ENCODE results near the gene BNIP2.

BNIP2 gene

DNA sequence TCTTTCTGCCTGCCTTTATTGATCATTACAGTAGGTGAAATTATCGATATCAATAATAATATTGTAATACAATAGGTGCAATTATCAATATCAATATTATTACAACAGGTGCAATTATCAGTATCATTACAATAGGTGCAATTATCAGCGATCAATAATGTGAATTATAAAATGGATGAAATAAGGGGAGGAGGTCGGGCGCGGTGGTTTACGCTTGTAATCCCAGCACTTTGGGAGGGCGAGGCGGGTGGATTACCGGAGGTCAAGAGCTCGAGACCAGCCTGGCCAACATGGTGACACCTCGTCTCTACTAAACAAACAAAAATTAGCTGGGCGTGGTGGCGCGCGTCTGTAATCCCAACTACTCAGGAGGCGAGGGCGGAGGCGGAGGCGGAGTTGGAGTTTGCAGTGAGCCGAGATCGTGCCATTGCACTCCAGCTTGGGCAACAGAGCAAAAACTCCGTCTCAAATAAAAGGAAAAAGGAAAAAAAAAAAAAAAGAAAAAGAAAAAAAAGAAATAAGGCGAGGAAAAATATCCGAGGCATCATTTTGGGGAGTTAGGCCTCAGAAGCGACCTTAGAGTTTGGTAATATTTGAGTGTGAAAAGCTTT lies 611 bp upstream of the BNIP2 start (continued):
- peak; percentile 37; the same call in 1 of the 2 replicates for TF ChIP-seq HIC1 (tag by site-specific recombination; IDR thresholded peaks at IDR 0.05)
- peak; percentile 83 for TF ChIP-seq EGR2 (tag by site-specific recombination; IDR thresholded peaks at IDR 0.05; ENCODE audit: low read depth)
- no peak for TF ChIP-seq GLI2 (tag by site-specific recombination; IDR thresholded peaks at IDR 0.05; ENCODE audit: borderline replicate concordance, low read depth)
- TF ChIP-seq SP3 (tag by site-specific recombination; IDR thresholded peaks at IDR 0.05): peak; percentile 56; the same call in 1 of the 2 replicates
- TF ChIP-seq ZNF48 (tag by site-specific recombination; IDR thresholded peaks at IDR 0.05): no peak
- TF ChIP-seq PRDM4 (tag by site-specific recombination; IDR thresholded peaks at IDR 0.05): 0 out of 2 replicates have a peak, but pooled peaks have one; percentile 20
- peak; percentile 82 for TF ChIP-seq KLF17 (tag by site-specific recombination; IDR thresholded peaks at IDR 0.05)
- peak; percentile 88 for TF ChIP-seq ZEB2 (tag by site-specific recombination; IDR thresholded peaks at IDR 0.05)
- TF ChIP-seq YY1 (tag by site-specific recombination; IDR thresholded peaks at IDR 0.05): 0 out of 2 replicates have a peak, but pooled peaks have one; percentile 29
- TF ChIP-seq KLF8 (tag by site-specific recombination; IDR thresholded peaks at IDR 0.05): no peak
- TF ChIP-seq, protein P1, sequence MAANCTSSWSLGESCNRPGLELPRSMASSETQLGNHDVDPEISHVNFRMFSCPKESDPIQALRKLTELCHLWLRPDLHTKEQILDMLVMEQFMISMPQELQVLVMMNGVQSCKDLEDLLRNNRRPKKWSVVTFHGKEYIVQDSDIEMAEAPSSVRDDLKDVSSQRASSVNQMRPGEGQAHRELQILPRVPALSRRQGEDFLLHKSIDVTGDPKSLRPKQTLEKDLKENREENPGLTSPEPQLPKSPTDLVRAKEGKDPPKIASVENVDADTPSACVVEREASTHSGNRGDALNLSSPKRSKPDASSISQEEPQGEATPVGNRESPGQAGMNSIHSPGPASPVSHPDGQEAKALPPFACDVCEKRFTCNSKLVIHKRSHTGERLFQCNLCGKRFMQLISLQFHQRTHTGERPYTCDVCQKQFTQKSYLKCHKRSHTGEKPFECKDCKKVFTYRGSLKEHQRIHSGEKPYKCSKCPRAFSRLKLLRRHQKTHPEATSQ (tag by site-specific recombination; IDR thresholded peaks at IDR 0.05): no peak
- TF ChIP-seq ZNF623 (tag by site-specific recombination; IDR thresholded peaks at IDR 0.05): no peak
- TF ChIP-seq KLF7 (tag by site-specific recombination; IDR thresholded peaks at IDR 0.05; ENCODE audit: borderline replicate concordance): peak; percentile 93
- TF ChIP-seq ZNF2 (tag by site-specific recombination; IDR thresholded peaks at IDR 0.05): no peak
- TF ChIP-seq ZNF501 (tag by site-specific recombination; IDR thresholded peaks at IDR 0.05): peak; percentile 51
- peak; percentile 38; the same call in 1 of the 2 replicates for TF ChIP-seq FEZF1 (tag by site-specific recombination; IDR thresholded peaks at IDR 0.05)
- TF ChIP-seq ZNF211 (tag by site-specific recombination; IDR thresholded peaks at IDR 0.05; ENCODE audit: low read depth): no peak
- TF ChIP-seq ZNF157 (tag by site-specific recombination; IDR thresholded peaks at IDR 0.05): no peak
- TF ChIP-seq ZIC2 (tag by site-specific recombination; IDR thresholded peaks at IDR 0.05): no peak
- 0 out of 2 replicates have a peak, but pooled peaks have one; percentile 46 for TF ChIP-seq ZBTB21 (tag by site-specific recombination; IDR thresholded peaks at IDR 0.05)
- TF ChIP-seq ZNF600 (tag by site-specific recombination; IDR thresholded peaks at IDR 0.05): peak; percentile 50
- TF ChIP-seq ZNF626 (tag by site-specific recombination; IDR thresholded peaks at IDR 0.05): no peak
- 0 out of 2 replicates have a peak, but pooled peaks have one; percentile 26 for TF ChIP-seq SCRT1 (tag by site-specific recombination; IDR thresholded peaks at IDR 0.05; ENCODE audit: borderline replicate concordance)
- TF ChIP-seq ZBTB17 (tag by site-specific recombination; IDR thresholded peaks at IDR 0.05): peak; percentile 20
- no peak for TF ChIP-seq ZNF776 (tag by site-specific recombination; IDR thresholded peaks at IDR 0.05; ENCODE audit: borderline replicate concordance)
- no peak for TF ChIP-seq ZNF76 (tag by site-specific recombination; IDR thresholded peaks at IDR 0.05; ENCODE audit: borderline replicate concordance, low read depth)
- TF ChIP-seq ZNF24 (tag by site-specific recombination; IDR thresholded peaks at IDR 0.05): no peak
- no peak for TF ChIP-seq MZF1 (tag by site-specific recombination; IDR thresholded peaks at IDR 0.05; ENCODE audit: borderline replicate concordance)
- no peak for TF ChIP-seq ZNF585B (tag by site-specific recombination; IDR thresholded peaks at IDR 0.05)
- no peak for TF ChIP-seq PATZ1 (tag by site-specific recombination; IDR thresholded peaks at IDR 0.05)
- no peak for TF ChIP-seq ZNF266 (tag by site-specific recombination; IDR thresholded peaks at IDR 0.05; ENCODE audit: low read depth)
- TF ChIP-seq ZNF426 (tag by site-specific recombination; IDR thresholded peaks at IDR 0.05): no peak
- no peak for TF ChIP-seq ZNF621 (tag by site-specific recombination; IDR thresholded peaks at IDR 0.05)

All from HEK293 (cell line).